Astrocyte of the cerebellum (primary cell): ENCODE measurements around the gene PTPN7.

ENCODE experiments used
- DNase-seq: peaks from one replicate; pipeline ENCODE4 v3.0.0-alpha.2; 2011; ENCODE audit warnings: low read depth
- H3K4me3 ChIP-seq: 2 replicates; pipeline ENCODE4 v1.5.1; 2011; ENCODE audit warnings: mild to moderate bottlenecking, low read depth, low read length, moderate library complexity
- CTCF ChIP-seq: IDR thresholded peaks from 2 replicates; pipeline ENCODE4 v1.5.1; 2012; ENCODE audit warnings: low read length, low read depth, moderate library complexity, mild to moderate bottlenecking; ENCODE audit errors: missing control alignments
- in situ Hi-C: cut with HindIII; loops from 2 replicates; pipeline ENCODE4 v1.10.0; 2017; ENCODE audit warnings: low sequenced_read_pairs

The PTPN7 gene

GRCh38 chr1:202202500-202203168, 42.2 kb upstream of the PTPN7 start:
- no peak for TF ChIP-seq CTCF
- DNase-seq = no peak
- no peak overlapping the region for H3K4me3 ChIP-seq
- in situ Hi-C loops = loop anchor here (10.0 to 25.0 kb wide), 2 partner anchors 112 to 510 kb away; partner anchors contain the start of gene SYT2

GRCh38 chr1:202201971-202202370, 41.6 kb upstream of the PTPN7 start:
- no peak for DNase-seq
- in situ Hi-C loops = loop anchor here (10.0 to 25.0 kb wide), 2 partner anchors 113 to 510 kb away; partner anchors contain the start of gene SYT2
- no peak for TF ChIP-seq CTCF
- H3K4me3 ChIP-seq = no peak overlapping the region

GRCh38 chr1:202201266-202201665, 40.9 kb upstream of the PTPN7 start:
- TF ChIP-seq CTCF = no peak
- no peak overlapping the region for H3K4me3 ChIP-seq
- in situ Hi-C loops = loop anchor here (10.0 to 25.0 kb wide), 2 partner anchors 114 to 511 kb away; partner anchors contain the start of gene SYT2
- DNase-seq = no peak

- in situ Hi-C loops = loop anchor here (10.0 to 25.0 kb wide), 2 partner anchors 114 to 512 kb away; partner anchors contain the start of gene SYT2
- H3K4me3 ChIP-seq = no peak overlapping the region
- DNase-seq = no peak
- TF ChIP-seq CTCF = no peak
These were observed 40.3 kb upstream of the PTPN7 start for GRCh38 chr1:202200669-202201068.

GRCh38 chr1:202200112-202200548, 39.7 kb upstream of the PTPN7 start:
- no peak overlapping the region for H3K4me3 ChIP-seq
- TF ChIP-seq CTCF = no peak
- DNase-seq = no peak
- in situ Hi-C loops = loop anchor here (10.0 to 25.0 kb wide), 2 partner anchors 115 to 512 kb away; partner anchors contain the start of gene SYT2

GRCh38 chr1:202199040-202199889, 38.9 kb upstream of the PTPN7 start:
- TF ChIP-seq CTCF = no peak
- H3K4me3 ChIP-seq = no peak overlapping the region
- DNase-seq = no peak
- in situ Hi-C loops = no loop called here
